Neuronal stem cell (in vitro differentiated cells): ENCODE measurements around the gene ITGA8.

Experiments
- DNase-seq: peaks from one replicate; pipeline ENCODE4 v3.0.0-alpha.2; 2013; ENCODE audit warnings: low spot score
- H2AFZ ChIP-seq: one replicate; pipeline ENCODE4 v1.6.1; 2013; ENCODE audit warnings: mild to moderate bottlenecking, low read length, inconsistent platforms
- H2AK5ac ChIP-seq: 2 replicates; pipeline ENCODE4 v1.6.1; 2013; ENCODE audit warnings: low read depth, mild to moderate bottlenecking, inconsistent platforms, low read length, moderate library complexity, mixed read lengths
- H2BK120ac ChIP-seq: 2 replicates; pipeline ENCODE4 v1.6.1; 2013; ENCODE audit warnings: low read depth, mild to moderate bottlenecking, inconsistent platforms, low read length, moderate library complexity, mixed read lengths
- H2BK12ac ChIP-seq: one replicate; pipeline ENCODE4 v1.6.1; 2013; ENCODE audit warnings: low read length, inconsistent platforms
- H2BK15ac ChIP-seq: 2 replicates; pipeline ENCODE4 v1.6.1; 2013; ENCODE audit warnings: mild to moderate bottlenecking, low read length, inconsistent platforms, mixed read lengths
- H2BK5ac ChIP-seq: one replicate; pipeline ENCODE4 v1.6.1; 2013; ENCODE audit warnings: inconsistent platforms, mild to moderate bottlenecking, low read length, moderate library complexity
- H3K14ac ChIP-seq: one replicate; pipeline ENCODE4 v1.6.1; 2013; ENCODE audit warnings: low read length, inconsistent platforms
- H3K18ac ChIP-seq: 2 replicates; pipeline ENCODE4 v1.6.1; 2013; ENCODE audit warnings: low read length, inconsistent platforms
- H3K23ac ChIP-seq: 2 replicates; pipeline ENCODE4 v1.6.1; 2013; ENCODE audit warnings: low read depth, mild to moderate bottlenecking, mixed read lengths, low read length, inconsistent platforms; ENCODE audit not compliant: poor library complexity
- H3K27ac ChIP-seq: replicated peaks from 3 replicates; pipeline ENCODE4 v1.5.1; 2013; ENCODE audit warnings: low read length, inconsistent platforms
- H3K27me3 ChIP-seq, 3 experiments: 2 replicates each; pipeline ENCODE4 v1.6.1; 2013; ENCODE audit warnings: low read length in 3 of 3, mild to moderate bottlenecking in 2 of 3, inconsistent platforms in 1 of 3, low read depth in 1 of 3, mixed read lengths in 1 of 3, moderate library complexity in 1 of 3; ENCODE audit not compliant: control insufficient read depth in 3 of 3, insufficient read depth in 3 of 3
- H3K36me3 ChIP-seq, 2 donors: replicated peaks in 1 of 2; 2 replicates each; pipeline ENCODE4 v1.6.1; 2013; ENCODE audit warnings: low read length in 2 of 2; ENCODE audit not compliant: control insufficient read depth in 2 of 2, insufficient read depth in 2 of 2
- H3K4ac ChIP-seq: 2 replicates; pipeline ENCODE4 v1.6.1; 2013; ENCODE audit warnings: inconsistent platforms, mild to moderate bottlenecking, low read length, moderate library complexity
- H3K4me1 ChIP-seq, 2 donors: 1 replicate in 1 of 2; 2 replicates in 1 of 2; pipeline ENCODE4 v1.6.1; 2013; ENCODE audit warnings: low read length in 2 of 2, low read depth in 1 of 2; ENCODE audit not compliant: control insufficient read depth in 2 of 2, insufficient read depth in 1 of 2
- H3K4me2 ChIP-seq: one replicate; pipeline ENCODE4 v1.6.1; 2013; ENCODE audit warnings: mild to moderate bottlenecking, low read length, inconsistent platforms; ENCODE audit not compliant: insufficient read depth, poor library complexity, severe bottlenecking
- H3K4me3 ChIP-seq, 2 donors: 2 replicates each; pipeline ENCODE4 v1.5.1; 2013; ENCODE audit warnings: low read length in 2 of 2, mild to moderate bottlenecking in 2 of 2, inconsistent platforms in 1 of 2, moderate library complexity in 1 of 2
- H3K79me1 ChIP-seq: one replicate; pipeline ENCODE4 v1.6.1; 2013; ENCODE audit warnings: low read depth, mild to moderate bottlenecking, inconsistent platforms, low read length, moderate library complexity
- H3K9ac ChIP-seq: one replicate; pipeline ENCODE4 v1.6.1; 2013; ENCODE audit warnings: mild to moderate bottlenecking, low read depth, low read length, inconsistent platforms; ENCODE audit not compliant: poor library complexity
- H3K9me3 ChIP-seq, 2 donors: replicated peaks in 1 of 2; 2 replicates each; pipeline versions ENCODE3 to v1.6.1; 2013; ENCODE audit warnings: low read length in 2 of 2, mild to moderate bottlenecking in 2 of 2, inconsistent platforms in 1 of 2, low read depth in 1 of 2, mixed read lengths in 1 of 2, moderate library complexity in 1 of 2; ENCODE audit not compliant: control insufficient read depth in 2 of 2, insufficient read depth in 1 of 2
- H4K8ac ChIP-seq: one replicate; pipeline ENCODE4 v1.6.1; 2013; ENCODE audit warnings: low read depth, mild to moderate bottlenecking, inconsistent platforms, low read length, moderate library complexity
- H4K91ac ChIP-seq: one replicate; pipeline ENCODE4 v1.6.1; 2013; ENCODE audit warnings: low read length, low read depth, mild to moderate bottlenecking, inconsistent platforms; ENCODE audit not compliant: poor library complexity
- WGBS, 2 donors: extraction: QIAGEN DNeasy Blood & Tissue Kit; methylation state at CpG; one replicate each; pipeline ENCODE4 v1.1.7; 2013; ENCODE audit warnings: missing lambda C conversion rate in 2 of 2, mixed read lengths in 1 of 2; ENCODE audit not compliant: insufficient read length in 2 of 2, insufficient replicate concordance in 1 of 2; ENCODE audit errors: extremely low coverage in 2 of 2; 5-methylcytosine and 5-hydroxymethylcytosine counted together

ITGA8 gene

DNA sequence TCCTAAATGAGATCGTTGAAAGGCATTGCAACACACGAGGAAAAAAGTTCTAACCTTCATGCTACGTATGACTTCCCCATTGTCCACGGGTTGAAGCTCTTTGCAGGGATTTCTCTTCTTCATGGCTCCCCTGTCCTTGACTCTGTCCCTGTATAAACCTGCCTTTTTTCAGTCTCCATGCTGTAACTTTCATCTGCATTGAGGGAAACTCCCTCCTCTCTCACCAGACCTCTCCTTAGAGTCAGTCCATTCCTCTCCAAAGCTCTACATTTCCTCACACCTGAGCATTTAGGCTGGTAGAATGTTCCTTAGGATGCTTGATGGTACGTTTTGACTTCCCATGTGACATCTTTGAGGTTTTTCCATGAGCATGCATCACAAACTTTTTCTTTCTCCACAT is 214.4 kb downstream of the ITGA8 start:
- WGBS, 2 donors: no CpG with 5 or more reads among the region's 5 CpGs
- no peak overlapping the region for H2BK120ac ChIP-seq
- H3K9me3 ChIP-seq: no peaks in the 10 kb centered on the region
- H3K4ac ChIP-seq: no peak overlapping the region
- H3K27me3 ChIP-seq: no peaks in the 10 kb centered on the region
- H3K9ac ChIP-seq: no peak overlapping the region
- no peak overlapping the region for H3K4me2 ChIP-seq
- H3K14ac ChIP-seq: no peak overlapping the region
- no peak overlapping the region for H2AFZ ChIP-seq
- H3K79me1 ChIP-seq: no peaks in the 10 kb centered on the region
- H3K4me1 ChIP-seq: no peaks in the 10 kb centered on the region
- H2AK5ac ChIP-seq: no peak overlapping the region
- no peak overlapping the region for H2BK5ac ChIP-seq
- no peak overlapping the region for H2BK15ac ChIP-seq
- H3K36me3 ChIP-seq: no peaks in the 10 kb centered on the region
- no peak overlapping the region for H3K4me3 ChIP-seq
- H3K23ac ChIP-seq: no peak overlapping the region
- no peak overlapping the region for H2BK12ac ChIP-seq
- H3K18ac ChIP-seq: no peak overlapping the region
- DNase-seq: no peak
- H4K91ac ChIP-seq: no peak overlapping the region
- H4K8ac ChIP-seq: no peak overlapping the region
- H3K27ac ChIP-seq: no peak overlapping the region

DNA sequence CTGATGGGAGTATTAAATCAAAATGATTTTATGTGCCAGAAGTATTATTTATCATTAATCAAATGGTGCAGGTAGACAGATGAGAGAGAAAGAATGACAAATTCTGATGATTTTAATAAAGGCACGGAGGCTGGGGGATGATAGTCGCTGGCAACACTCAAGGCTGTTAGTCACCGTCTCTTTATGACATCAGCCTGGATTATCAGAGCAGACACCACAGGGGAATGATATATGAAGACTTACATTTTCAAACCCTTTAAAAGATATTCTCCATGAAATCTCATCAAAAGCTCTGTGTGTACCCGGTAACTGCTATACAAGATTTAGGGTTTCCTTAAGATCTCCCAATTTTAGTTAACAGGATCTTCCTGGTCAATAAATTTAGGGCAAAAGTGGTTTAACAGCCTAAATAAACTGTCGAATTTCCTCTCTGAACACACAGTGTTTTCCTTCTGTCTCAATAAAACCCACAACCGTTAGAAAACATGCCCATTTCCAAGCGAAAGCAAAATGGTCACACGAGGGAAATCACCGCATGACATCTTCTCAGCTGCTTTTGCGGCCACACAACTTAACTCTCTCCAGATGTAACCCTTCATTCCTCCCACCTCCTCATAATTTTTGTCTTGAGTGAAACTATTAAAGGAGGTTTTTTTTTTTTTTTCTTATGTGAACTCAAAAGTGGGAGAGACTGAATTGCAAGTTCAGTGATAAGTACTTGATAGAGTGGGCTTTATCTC is 215.5 kb downstream of the ITGA8 start:
- no peak overlapping the region for H2AFZ ChIP-seq
- H2AK5ac ChIP-seq: no peak overlapping the region
- no peak overlapping the region for H4K8ac ChIP-seq
- no peak overlapping the region for H3K27ac ChIP-seq
- no peak overlapping the region for H2BK120ac ChIP-seq
- H3K9ac ChIP-seq: no peak overlapping the region
- H3K27me3 ChIP-seq: no peaks in the 10 kb centered on the region
- H3K4me2 ChIP-seq: no peak overlapping the region
- no CpG with 5 or more reads among the region's 10 CpGs for WGBS, 2 donors
- H2BK12ac ChIP-seq: no peak overlapping the region
- no peak overlapping the region for H4K91ac ChIP-seq
- no peaks in the 10 kb centered on the region for H3K79me1 ChIP-seq
- H3K9me3 ChIP-seq: no peaks in the 10 kb centered on the region
- no peak overlapping the region for H3K18ac ChIP-seq
- no peak overlapping the region for H3K4me3 ChIP-seq
- no peaks in the 10 kb centered on the region for H3K36me3 ChIP-seq
- H2BK15ac ChIP-seq: no peak overlapping the region
- no peak overlapping the region for H3K14ac ChIP-seq
- H3K23ac ChIP-seq: no peak overlapping the region
- no peaks in the 10 kb centered on the region for H3K4me1 ChIP-seq
- no peak overlapping the region for H3K4ac ChIP-seq
- DNase-seq: no peak
- H2BK5ac ChIP-seq: no peak overlapping the region

DNA sequence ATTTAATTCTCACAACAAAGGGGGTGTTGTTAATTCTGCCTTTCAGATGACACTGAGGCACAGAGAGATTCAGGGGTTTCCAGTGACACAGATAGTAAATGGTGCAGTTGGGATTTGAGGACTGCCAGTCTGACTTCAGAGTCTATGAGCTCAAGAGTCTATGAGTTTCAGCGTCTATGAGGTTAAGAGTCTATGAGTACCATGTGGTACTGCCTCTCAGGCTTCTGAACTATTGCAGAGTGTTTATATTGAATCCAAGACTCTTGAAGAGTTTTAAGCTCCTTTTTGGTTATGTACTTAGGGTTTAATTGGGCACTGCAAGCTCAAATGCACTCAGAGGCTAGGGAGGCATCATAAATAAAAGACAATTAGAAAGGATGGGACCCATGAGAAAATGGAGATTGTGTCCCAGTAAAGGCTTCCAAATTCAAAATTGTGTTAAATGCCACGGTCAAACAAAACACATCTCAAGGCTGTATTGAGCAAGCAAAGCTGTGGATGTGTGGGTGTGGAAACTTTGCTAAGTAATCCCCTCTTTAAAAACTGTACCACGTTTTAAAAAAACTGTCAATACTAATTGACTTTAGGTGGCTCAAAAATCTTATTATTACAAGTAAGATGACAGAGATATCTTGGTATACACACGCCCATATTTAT is 224.7 kb downstream of the ITGA8 start:
- no peaks in the 10 kb centered on the region for H3K9me3 ChIP-seq
- H3K23ac ChIP-seq: no peak overlapping the region
- no peak overlapping the region for H2BK15ac ChIP-seq
- WGBS, 2 donors: no CpG with 5 or more reads among the region's 4 CpGs
- H3K4me2 ChIP-seq: no peak overlapping the region
- no peaks in the 10 kb centered on the region for H3K27me3 ChIP-seq
- H3K79me1 ChIP-seq: no peaks in the 10 kb centered on the region
- H2AK5ac ChIP-seq: no peak overlapping the region
- H2AFZ ChIP-seq: no peak overlapping the region
- no peak overlapping the region for H3K18ac ChIP-seq
- no peak overlapping the region for H3K14ac ChIP-seq
- H2BK12ac ChIP-seq: no peak overlapping the region
- no peak overlapping the region for H3K9ac ChIP-seq
- no peak overlapping the region for H4K8ac ChIP-seq
- H3K27ac ChIP-seq: no peak overlapping the region
- no peak overlapping the region for H3K4me3 ChIP-seq
- no peak overlapping the region for H2BK5ac ChIP-seq
- H2BK120ac ChIP-seq: no peak overlapping the region
- no peaks in the 10 kb centered on the region for H3K36me3 ChIP-seq
- H3K4ac ChIP-seq: no peak overlapping the region
- H3K4me1 ChIP-seq: no peaks in the 10 kb centered on the region
- no peak for DNase-seq
- no peak overlapping the region for H4K91ac ChIP-seq

DNA sequence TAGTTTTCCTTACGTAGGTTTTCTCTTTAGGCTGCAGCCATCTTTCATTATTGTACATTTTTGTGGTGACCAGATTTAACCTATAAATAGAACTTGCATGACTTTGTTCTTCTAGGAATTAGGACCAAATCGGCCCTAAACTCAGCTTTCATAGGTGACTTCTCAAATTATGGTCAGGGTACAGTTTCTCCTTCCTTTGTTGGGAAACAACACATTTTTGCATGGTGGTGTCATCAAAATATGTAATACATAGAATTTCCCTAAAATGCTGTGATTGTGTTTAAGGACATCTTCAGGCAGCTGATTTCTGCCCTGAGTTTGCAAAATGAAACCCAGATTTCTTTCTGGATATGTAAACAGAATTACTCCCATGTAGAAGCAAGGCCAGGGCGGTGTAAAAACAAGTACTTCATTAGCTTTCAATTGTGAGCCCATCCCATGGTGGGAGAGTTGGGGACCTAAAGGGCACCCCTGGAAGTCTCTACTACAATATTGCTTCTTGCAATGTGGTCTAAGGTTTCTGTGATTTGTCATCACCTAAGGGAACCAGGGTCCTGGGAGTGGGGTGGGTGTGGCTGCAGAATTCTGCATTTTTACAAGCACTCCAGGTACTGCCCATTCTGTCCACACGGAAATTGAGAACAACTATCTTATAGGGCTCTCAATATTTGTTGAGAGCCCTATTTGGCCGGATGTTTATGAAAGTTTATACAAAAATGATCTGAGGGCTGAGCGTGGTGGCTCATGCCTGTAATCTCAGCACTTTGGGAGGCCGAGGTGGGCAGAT is 227.7 kb downstream of the ITGA8 start:
- Histone ChIP-seq H3K36me3 (no peaks in the 10 kb centered on the region), H3K4me2 (no peak overlapping the region), H3K27ac (no peak overlapping the region), H3K4me3 (no peak overlapping the region), H2AK5ac (no peak overlapping the region), H3K18ac (no peak overlapping the region), H3K23ac (no peak overlapping the region), H3K4me1 (no peaks in the 10 kb centered on the region), H3K9ac (no peak overlapping the region), H2BK15ac (no peak overlapping the region), H4K91ac (no peak overlapping the region), H3K9me3 (no peaks in the 10 kb centered on the region), H2AFZ (no peak overlapping the region), H4K8ac (no peak overlapping the region), H3K27me3 (no peaks in the 10 kb centered on the region), H3K4ac (no peak overlapping the region), H2BK120ac (no peak overlapping the region), H2BK5ac (no peak overlapping the region), H2BK12ac (no peak overlapping the region), H3K14ac (no peak overlapping the region), H3K79me1 (no peaks in the 10 kb centered on the region)
- WGBS, 2 donors: no CpG with 5 or more reads among the region's 7 CpGs
- no peak for DNase-seq
